DOHH2 (cell line): Measurements from ENCODE around the gene RNF168.

Source experiments
- H3F3A ChIP-seq: fragments of 200-600 bp; sonication (generic), shearing (Covaris generic); 2 replicates; pipeline ENCODE4 v1.6.0; 2016; ENCODE audit warnings: antibody characterized with exemption, mild to moderate bottlenecking; ENCODE audit not compliant: control insufficient read depth, insufficient read depth
- H3K27ac ChIP-seq: fragments of 200-600 bp; sonication (generic); 2 replicates; pipeline ENCODE4 v1.5.1; 2014; ENCODE audit warnings: low read depth, mild to moderate bottlenecking, low read length, moderate library complexity
- H3K27me3 ChIP-seq: fragments of 200-600 bp; sonication (generic); 2 replicates; pipeline ENCODE4 v1.6.1; 2014; ENCODE audit warnings: mild to moderate bottlenecking, low read length, mixed read lengths; ENCODE audit not compliant: control insufficient read depth
- H3K36me3 ChIP-seq: fragments of 200-600 bp; sonication (generic); 2 replicates; pipeline ENCODE4 v1.6.1; 2014; ENCODE audit warnings: mild to moderate bottlenecking, low read length, moderate library complexity, mixed read lengths; ENCODE audit not compliant: control insufficient read depth
- H3K4me1 ChIP-seq: fragments of 200-600 bp; sonication (generic); 2 replicates; pipeline ENCODE4 v1.6.1; 2014; ENCODE audit warnings: mild to moderate bottlenecking, low read length, mixed read lengths; ENCODE audit not compliant: control insufficient read depth
- H3K4me2 ChIP-seq: fragments of 200-600 bp; sonication (generic); 2 replicates; pipeline ENCODE4 v1.6.0; 2014; ENCODE audit warnings: mild to moderate bottlenecking, low read length, moderate library complexity
- H3K4me3 ChIP-seq: fragments of 200-600 bp; sonication (generic); 2 replicates; pipeline ENCODE4 v1.5.1; 2014; ENCODE audit warnings: mild to moderate bottlenecking, low read length, mixed read lengths
- H3K79me2 ChIP-seq: fragments of 200-600 bp; sonication (generic); 2 replicates; pipeline ENCODE4 v1.6.1; 2014; ENCODE audit warnings: mild to moderate bottlenecking, low read length, mixed read lengths; ENCODE audit not compliant: control insufficient read depth
- H3K9me2 ChIP-seq: fragments of 200-600 bp; sonication (generic); replicated peaks from 2 replicates; pipeline ENCODE4 v1.6.1; 2014; ENCODE audit warnings: mild to moderate bottlenecking, low read length, mixed read lengths; ENCODE audit not compliant: control insufficient read depth
- H3K9me3 ChIP-seq: fragments of 200-600 bp; sonication (generic); 2 replicates; pipeline ENCODE4 v1.6.1; 2014; ENCODE audit warnings: antibody characterized with exemption, low read length, mixed read lengths; ENCODE audit not compliant: control insufficient read depth, insufficient read depth
- H4K20me1 ChIP-seq: fragments of 200-600 bp; sonication (generic); 2 replicates; pipeline ENCODE4 v1.6.0; 2014; ENCODE audit warnings: low read depth, mild to moderate bottlenecking, antibody characterized with exemption, low read length, moderate library complexity; ENCODE audit not compliant: control insufficient read depth, insufficient read depth
- EZH2phosphoT487 ChIP-seq: fragments of 200-600 bp; sonication (generic); IDR thresholded peaks from 2 replicates; pipeline ENCODE4 v1.6.1; 2017; ENCODE audit warnings: borderline replicate concordance, mild to moderate bottlenecking, antibody characterized with exemption, low read length, moderate library complexity, mixed read lengths
- TF ChIP-seq, protein P1 (sequence below): fragments of 200-600 bp; sonication (generic); IDR thresholded peaks from one replicate; pipeline ENCODE4 v1.5.1; 2014; ENCODE audit warnings: antibody characterized with exemption, mild to moderate bottlenecking, low read depth, low read length; ENCODE audit not compliant: poor library complexity, severe bottlenecking

The RNF168 gene

DNA sequence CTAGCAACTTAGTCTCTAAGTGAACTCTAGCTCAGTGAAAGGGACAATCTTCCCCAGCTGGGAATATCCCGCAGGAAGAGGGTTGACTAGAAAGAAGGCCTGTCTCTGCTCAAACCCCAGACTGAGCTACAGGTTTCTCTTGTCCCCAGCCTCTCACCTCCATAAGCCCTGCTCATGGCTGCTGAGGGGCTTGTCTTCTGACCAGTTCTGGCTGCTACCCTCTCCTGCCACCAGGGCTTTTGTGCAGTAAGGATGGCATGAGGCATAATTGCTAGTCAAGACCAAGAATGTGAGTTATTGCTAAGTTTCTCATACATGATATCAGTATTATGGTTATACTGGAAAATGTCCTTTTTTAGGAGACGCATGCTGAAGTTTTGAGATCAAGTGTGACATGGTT, 43.5 kb upstream of the RNF168 start:
- Histone ChIP-seq H3K4me1 (no peaks in the 10 kb centered on the region), H4K20me1 (no peaks in the 10 kb centered on the region), H3K27ac (no peak overlapping the region), H3K79me2 (no peaks in the 10 kb centered on the region), H3K4me2 (no peak overlapping the region), H3K27me3 (no peaks in the 10 kb centered on the region), H3K9me3 (peaks cover 18% of the 10 kb centered on the region), H3F3A (no peaks in the 10 kb centered on the region), H3K36me3 (no peaks in the 10 kb centered on the region), H3K4me3 (no peak overlapping the region), H3K9me2 (no peaks in the 10 kb centered on the region)
- TF ChIP-seq, protein P1, sequence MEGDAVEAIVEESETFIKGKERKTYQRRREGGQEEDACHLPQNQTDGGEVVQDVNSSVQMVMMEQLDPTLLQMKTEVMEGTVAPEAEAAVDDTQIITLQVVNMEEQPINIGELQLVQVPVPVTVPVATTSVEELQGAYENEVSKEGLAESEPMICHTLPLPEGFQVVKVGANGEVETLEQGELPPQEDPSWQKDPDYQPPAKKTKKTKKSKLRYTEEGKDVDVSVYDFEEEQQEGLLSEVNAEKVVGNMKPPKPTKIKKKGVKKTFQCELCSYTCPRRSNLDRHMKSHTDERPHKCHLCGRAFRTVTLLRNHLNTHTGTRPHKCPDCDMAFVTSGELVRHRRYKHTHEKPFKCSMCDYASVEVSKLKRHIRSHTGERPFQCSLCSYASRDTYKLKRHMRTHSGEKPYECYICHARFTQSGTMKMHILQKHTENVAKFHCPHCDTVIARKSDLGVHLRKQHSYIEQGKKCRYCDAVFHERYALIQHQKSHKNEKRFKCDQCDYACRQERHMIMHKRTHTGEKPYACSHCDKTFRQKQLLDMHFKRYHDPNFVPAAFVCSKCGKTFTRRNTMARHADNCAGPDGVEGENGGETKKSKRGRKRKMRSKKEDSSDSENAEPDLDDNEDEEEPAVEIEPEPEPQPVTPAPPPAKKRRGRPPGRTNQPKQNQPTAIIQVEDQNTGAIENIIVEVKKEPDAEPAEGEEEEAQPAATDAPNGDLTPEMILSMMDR = no peak
- no peak for TF ChIP-seq EZH2phosphoT487

DNA sequence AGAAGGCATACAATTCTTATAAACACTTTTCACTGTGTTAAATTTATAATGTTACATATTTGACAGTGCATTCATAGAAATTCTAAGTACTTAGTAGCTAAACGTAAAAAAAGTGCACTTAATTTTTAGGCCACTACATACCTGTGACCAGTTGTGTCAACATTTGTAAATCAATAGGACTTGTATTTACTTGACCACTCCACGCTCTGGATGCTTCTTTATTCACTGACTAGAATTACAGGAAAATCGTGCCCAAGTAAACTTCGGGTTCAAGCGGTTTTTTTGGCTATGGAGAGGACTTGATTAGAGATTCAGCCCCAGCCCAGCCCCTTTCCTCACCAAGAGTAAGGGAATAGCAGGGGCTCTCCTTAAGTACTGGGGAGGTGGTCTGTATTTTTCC, 43.0 kb upstream of the RNF168 start:
- Histone ChIP-seq H4K20me1 (no peaks in the 10 kb centered on the region), H3K4me3 (no peak overlapping the region), H3K79me2 (no peaks in the 10 kb centered on the region), H3K27me3 (no peaks in the 10 kb centered on the region), H3K9me3 (peaks cover 18% of the 10 kb centered on the region), H3K36me3 (no peaks in the 10 kb centered on the region), H3K4me2 (no peak overlapping the region), H3F3A (no peaks in the 10 kb centered on the region), H3K27ac (no peak overlapping the region), H3K4me1 (no peaks in the 10 kb centered on the region), H3K9me2 (no peaks in the 10 kb centered on the region)
- TF ChIP-seq, protein P1 = no peak
- no peak for TF ChIP-seq EZH2phosphoT487

DNA sequence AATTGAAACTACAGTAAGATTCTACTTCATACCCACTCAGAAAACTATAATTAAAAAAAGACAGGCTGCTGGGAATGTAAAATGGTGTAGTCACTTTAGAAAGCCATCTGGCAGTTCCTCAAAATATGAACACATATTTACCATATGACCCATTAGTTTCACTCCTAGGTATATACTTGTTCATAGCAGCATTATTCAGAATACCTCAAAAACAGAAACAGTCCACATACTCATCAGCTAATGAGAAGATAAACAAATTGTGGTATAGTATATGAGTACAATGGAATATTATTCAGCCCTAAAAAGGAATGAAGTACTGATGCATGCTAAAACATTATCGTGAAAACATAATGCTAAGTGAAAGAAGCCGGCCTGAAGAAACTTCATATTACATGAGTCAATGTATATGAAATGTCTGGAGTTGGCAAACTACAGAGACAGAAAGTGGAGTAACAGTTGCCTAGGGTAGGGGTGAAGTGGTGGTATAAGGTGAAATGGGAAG, 41.0 kb upstream of the RNF168 start:
- H3K36me3 ChIP-seq = no peaks in the 10 kb centered on the region
- H3K27ac ChIP-seq = no peak overlapping the region
- no peaks in the 10 kb centered on the region for H3K79me2 ChIP-seq
- H3K9me3 ChIP-seq = peaks cover 7% of the 10 kb centered on the region
- no peaks in the 10 kb centered on the region for H3F3A ChIP-seq
- no peaks in the 10 kb centered on the region for H3K27me3 ChIP-seq
- no peaks in the 10 kb centered on the region for H3K9me2 ChIP-seq
- no peak for TF ChIP-seq EZH2phosphoT487
- TF ChIP-seq, protein P1 = no peak
- no peak overlapping the region for H3K4me3 ChIP-seq
- H3K4me1 ChIP-seq = no peaks in the 10 kb centered on the region
- H4K20me1 ChIP-seq = no peaks in the 10 kb centered on the region
- H3K4me2 ChIP-seq = no peak overlapping the region
